Heart left ventricle (tissue), 13 donors: ENCODE measurements around the gene RAP1B.

ENCODE experiments used
- POLR2A ChIP-seq, 2 donors: fragments of 450-650 bp; IDR thresholded peaks; one replicate each; pipeline ENCODE4 v1.6.1; 2017; ENCODE audit warnings: antibody characterized with exemption in 2 of 2, mild to moderate bottlenecking in 2 of 2, moderate library complexity in 2 of 2
- TF ChIP-seq, protein P1 (sequence below), 12 donors: fragments of 200-600 bp; sonication (generic) in 4 of 12; IDR thresholded peaks; one replicate each; pipeline versions ENCODE4 v1.5.0 to v1.8.0; 2018 to 2022; ENCODE audit warnings: antibody characterized with exemption in 12 of 12, mild to moderate bottlenecking in 5 of 12
- donor health status: ischemic (EF 13 %, LVEDD 7.1; RV severe dilation, severe dysfunction).
- donor health status: DM: no; HTN: yes; CAD: no.
- donor health status: DM: no; HTN: no; CAD: no.
- donor health status: ischemic (EF 25% LVEDD 6.9; RV normal size, moderate dysfunction).
- donor health status: ischemic (EF 25% LVEDD 5.7; RV mildly dilated, moderate dysfunction).
- donor health status: ischemic (EF 35%, LVEDD 5.7; RV mildly dilated, moderate dysfunction).
- donor health status: nonischemic (EF 11% LVEDD 7.7; RV severe dilation, severe dysfunction).
- donor health status: DM: yes; HTN: yes; CAD: no.
- donor health status: PGD.
- donor health status: ischemic (EF 29% LVEDD 5.4; RV normal size, mild dysfunction).
- donor health status: nonischemic (EF 23%, LVEDD 6.1; RV moderate dilation, normal function).

DNA sequence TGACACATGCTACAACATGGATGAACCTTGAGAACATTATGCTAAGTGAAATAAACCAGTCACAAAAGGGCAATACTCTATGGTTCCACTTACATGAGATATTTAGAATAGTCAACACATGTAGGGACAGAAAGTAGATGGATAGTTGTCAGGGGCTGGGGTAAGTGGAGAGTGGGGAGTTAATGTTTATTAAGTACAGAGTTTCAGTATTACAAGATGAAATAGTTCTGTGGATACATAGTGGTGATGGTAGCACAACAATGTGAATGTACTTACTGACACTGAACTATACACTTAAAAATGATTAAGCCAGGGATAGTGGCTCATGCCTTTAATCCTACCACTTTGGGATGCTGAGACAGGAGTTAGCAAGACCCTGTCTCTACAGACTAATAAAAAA lies 84.8 kb downstream of the RAP1B start:
- no peak for TF ChIP-seq POLR2A (IDR thresholded peaks at IDR 0.05)
- TF ChIP-seq, protein P1, sequence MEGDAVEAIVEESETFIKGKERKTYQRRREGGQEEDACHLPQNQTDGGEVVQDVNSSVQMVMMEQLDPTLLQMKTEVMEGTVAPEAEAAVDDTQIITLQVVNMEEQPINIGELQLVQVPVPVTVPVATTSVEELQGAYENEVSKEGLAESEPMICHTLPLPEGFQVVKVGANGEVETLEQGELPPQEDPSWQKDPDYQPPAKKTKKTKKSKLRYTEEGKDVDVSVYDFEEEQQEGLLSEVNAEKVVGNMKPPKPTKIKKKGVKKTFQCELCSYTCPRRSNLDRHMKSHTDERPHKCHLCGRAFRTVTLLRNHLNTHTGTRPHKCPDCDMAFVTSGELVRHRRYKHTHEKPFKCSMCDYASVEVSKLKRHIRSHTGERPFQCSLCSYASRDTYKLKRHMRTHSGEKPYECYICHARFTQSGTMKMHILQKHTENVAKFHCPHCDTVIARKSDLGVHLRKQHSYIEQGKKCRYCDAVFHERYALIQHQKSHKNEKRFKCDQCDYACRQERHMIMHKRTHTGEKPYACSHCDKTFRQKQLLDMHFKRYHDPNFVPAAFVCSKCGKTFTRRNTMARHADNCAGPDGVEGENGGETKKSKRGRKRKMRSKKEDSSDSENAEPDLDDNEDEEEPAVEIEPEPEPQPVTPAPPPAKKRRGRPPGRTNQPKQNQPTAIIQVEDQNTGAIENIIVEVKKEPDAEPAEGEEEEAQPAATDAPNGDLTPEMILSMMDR (IDR thresholded peaks at IDR 0.05) = no peak
